ENCODE measurements around the gene GJD4. TPM values are rescaled to one million over a fixed set of nuclear protein-coding genes. Genes with fewer than 3 reads are reported as not detected.

The GJD4 gene
- total and polyA plus RNA-seq, 2 donors (not counting 3 experiments of a cell fraction or from before 2014, with no cell fraction given), result not detected

DNA sequence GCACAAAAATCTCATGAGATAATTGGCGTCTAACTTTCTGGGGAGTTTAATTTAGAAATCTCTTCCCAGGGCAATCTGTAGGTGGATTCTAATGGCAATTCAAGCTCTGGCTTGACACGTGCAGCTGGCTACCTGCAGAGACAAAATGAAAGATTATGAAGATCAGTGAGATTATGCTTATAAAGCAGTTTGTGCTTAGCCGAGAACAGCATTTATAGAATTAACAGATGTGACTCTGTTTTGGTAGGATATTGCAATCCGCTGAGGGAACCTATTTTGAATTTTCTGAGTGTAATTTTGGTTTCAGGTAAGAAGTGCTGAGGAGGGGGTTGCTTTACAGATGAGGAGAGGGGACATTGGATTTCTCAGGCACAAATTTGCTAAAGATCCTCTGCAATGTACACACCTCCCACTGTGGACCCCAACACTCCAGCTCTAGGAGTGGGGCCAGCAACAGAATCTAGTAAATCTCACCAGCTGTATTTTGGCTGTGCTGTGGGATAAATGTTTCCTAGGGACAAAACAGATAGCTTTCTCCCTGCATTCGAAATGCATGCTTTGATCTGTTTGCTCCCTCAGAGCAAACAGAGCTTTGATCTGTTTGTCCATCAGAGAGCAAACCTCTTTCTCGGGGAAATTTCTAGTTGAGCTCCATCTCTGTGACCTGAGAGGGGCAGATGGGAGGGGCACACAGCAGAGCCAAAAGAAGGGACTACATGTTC, 7.4 kb downstream of the GJD4 start:
- no peak overlapping the region for H3K27ac ChIP-seq (ENCODE audit: insufficient read depth, low read depth, low read length)
- no peaks in the 10 kb centered on the region for H3K36me3 ChIP-seq (ENCODE audit: control insufficient read depth in 2 of 2, extremely low read depth in 1 of 2, insufficient read depth in 2 of 2, low read length in 2 of 2)
- no peak overlapping the region for H3K4me2 ChIP-seq (ENCODE audit: insufficient read depth, low read length)
- H3K4me3 ChIP-seq (replicated peaks in 1 of 3; ENCODE audit: insufficient read depth in 1 of 3, low read depth in 1 of 3, low read length in 3 of 3), result no peak overlapping the region
- no peaks in the 10 kb centered on the region for H3K79me2 ChIP-seq (ENCODE audit: control insufficient read depth, insufficient read depth, low read length)
- H2AFZ ChIP-seq (ENCODE audit: low read depth, low read length), result no peak overlapping the region
- no peak for FAIRE-seq
- H3K9ac ChIP-seq (replicated peaks; ENCODE audit: extremely low read depth, insufficient read depth, low read length), result no peak overlapping the region
- no peak for DNase-seq (ENCODE audit: low read depth, low spot score)
- no peaks in the 10 kb centered on the region for H3K9me3 ChIP-seq (replicated peaks; ENCODE audit: control insufficient read depth, insufficient read depth, low read length)
- ChIA-PET CTCF (interaction anchor here (1.1 to 6.1 kb wide), 15 partner anchors 9 to 1268 kb away, joined by 3 to 210 read pairs (median 11); no protein-coding TSS in a partner anchor), POLR2A (no interaction called here)
- intact Hi-C loops (cut with micrococcal nuclease) (no loop called here), dilution Hi-C loops (cut with MboI; ENCODE audit: extremely low pct_ligation_motif_present, low sequenced_read_pairs) (no loop called here)
- TF ChIP-seq POLR2A (IDR thresholded peaks at IDR 0.05; ENCODE audit: low read depth, low read length) (no peak), MAX (IDR thresholded peaks at IDR 0.05; ENCODE audit: insufficient read depth, insufficient read length) (no peak), EZH2 (IDR thresholded peaks at IDR 0.05; ENCODE audit: borderline replicate concordance, low read depth, low read length, severe bottlenecking) (no peak), FOS (IDR thresholded peaks at IDR 0.05; ENCODE audit: borderline replicate concordance, insufficient read depth, low read length) (no peak), POLR2AphosphoS5 (IDR thresholded peaks at IDR 0.05; ENCODE audit: insufficient read depth, low read depth, low read length) (no peak), JUN (IDR thresholded peaks at IDR 0.05; ENCODE audit: borderline replicate concordance, insufficient read depth, insufficient read length, low read depth) (no peak), GATA2 (IDR thresholded peaks at IDR 0.05; ENCODE audit: insufficient read depth, insufficient read length, low read depth, low read length) (no peak), MYC (IDR thresholded peaks at IDR 0.05; ENCODE audit: low read depth, low read length) (no peak), CTCF (IDR thresholded peaks at IDR 0.05; ENCODE audit: extremely low read depth in 1 of 2, insufficient read depth in 1 of 2, low read depth in 1 of 2, low read length in 2 of 2) (no peak)
- no peaks in the 10 kb centered on the region for H3K4me1 ChIP-seq (ENCODE audit: control insufficient read depth, extremely low read depth, insufficient read depth, low read length)
- no peaks in the 10 kb centered on the region for H4K20me1 ChIP-seq (replicated peaks; ENCODE audit: control insufficient read depth, extremely low read depth, insufficient read depth, low read length)
- BruUV-seq (replicated peaks), result no TSS peak
- H3K27me3 ChIP-seq (ENCODE audit: control insufficient read depth in 2 of 2, insufficient read depth in 2 of 2, low read length in 2 of 2), result peaks cover 19 to 23% of the 10 kb centered on the region in 2 experiments
- H3K9me1 ChIP-seq (replicated peaks; ENCODE audit: control insufficient read depth, extremely low read depth, insufficient read depth, low read length), result no peaks in the 10 kb centered on the region
